ENCODE results near the gene IMPDH1.

GRCh38 chr7:128421384-128421783, 11.6 kb upstream of the IMPDH1 start:
- TF ChIP-seq POLR2A (IDR thresholded peaks at IDR 0.05; ENCODE audit: low read depth) (no peak), CTCF (IDR thresholded peaks at IDR 0.05) (no peak), POLR2AphosphoS5 (IDR thresholded peaks at IDR 0.05) (no peak), EP300 (IDR thresholded peaks at IDR 0.05) (no peak)

Measured in esophagus muscularis mucosa (tissue), 4 donors.